Esophagus muscularis mucosa (tissue), 4 donors: ENCODE results near the gene OXT. TPM values are rescaled to one million over a fixed set of nuclear protein-coding genes. Genes with fewer than 3 reads are reported as not detected.

Experiments
- DNase-seq: peaks from one replicate; pipeline ENCODE4 v3.0.0-alpha.2; 2017; ENCODE audit errors: extremely low spot score
- H3K27ac ChIP-seq, 4 donors: fragments of 200-600 bp; sonication (generic); replicated peaks in 1 of 4; 1 replicate in 3 of 4; 2 replicates in 1 of 4; pipeline ENCODE4 v1.5.1; 2016 to 2019; ENCODE audit warnings: mild to moderate bottlenecking in 1 of 4
- H3K27me3 ChIP-seq, 4 donors: fragments of 200-600 bp; sonication (generic); one replicate each; pipeline versions ENCODE4 v1.5.1 to v1.6.0; 2016 to 2019
- H3K36me3 ChIP-seq, 4 donors: fragments of 200-600 bp; sonication (generic); one replicate each; pipeline ENCODE4 v1.5.1; 2016 to 2019
- H3K4me1 ChIP-seq, 4 donors: fragments of 200-600 bp; sonication (generic); one replicate each; pipeline ENCODE4 v1.5.1; 2016 to 2019
- H3K4me3 ChIP-seq, 4 donors: fragments of 200-600 bp; sonication (generic); 1 replicate in 2 of 4; 2 replicates in 2 of 4; pipeline ENCODE4 v1.5.1; 2016 to 2019; ENCODE audit warnings: mild to moderate bottlenecking in 4 of 4, moderate library complexity in 1 of 4
- H3K9me3 ChIP-seq, 4 donors: fragments of 200-600 bp; sonication (generic); 1 replicate in 3 of 4; 2 replicates in 1 of 4; pipeline ENCODE4 v1.5.1; 2016 to 2019
- CTCF ChIP-seq, 3 experiments: fragments of 200-600 bp in 2 of 3; fragments of 450-650 bp in 1 of 3; sonication (generic) in 2 of 3; IDR thresholded peaks; one replicate each; pipeline ENCODE4 v1.5.1; 2017 to 2019; ENCODE audit warnings: antibody characterized with exemption in 3 of 3, mild to moderate bottlenecking in 2 of 3, moderate library complexity in 1 of 3
- EP300 ChIP-seq: sonication (generic); formaldehyde crosslinking; IDR thresholded peaks from one replicate; pipeline ENCODE4 v1.6.1; 2017; ENCODE audit warnings: antibody characterized with exemption
- POLR2A ChIP-seq: fragments of 450-650 bp; IDR thresholded peaks from one replicate; pipeline ENCODE4 v1.6.1; 2017; ENCODE audit warnings: antibody characterized with exemption, moderate library complexity, mild to moderate bottlenecking, low read depth
- POLR2AphosphoS5 ChIP-seq, 2 donors: sonication (generic); formaldehyde crosslinking; IDR thresholded peaks; one replicate each; pipeline ENCODE4 v1.6.1; 2017; ENCODE audit warnings: antibody characterized with exemption in 2 of 2
- WGBS: methylation state at CpG from one replicate; pipeline ENCODE4 v1.1.5; 2018; 5-methylcytosine and 5-hydroxymethylcytosine counted together
- intact Hi-C: fragments of 100-400 bp; cut with DNase I; formaldehyde crosslinking; loops from one replicate; pipeline ENCODE4 v1.15.1; 2023
- total RNA-seq, 4 donors: library from RNA; depleted of rRNA; stranded (reverse); fragments of >200 nt; gene quantifications; one replicate each; pipeline versions ENCODE4 v1.1.0 to v1.2.1, GENCODE V29; 2016

OXT gene
- total RNA-seq, 4 donors from 2014 or later: not detected

GRCh38 chr20:3101737-3102574, 30.5 kb downstream of the OXT start:
- H3K4me3 ChIP-seq: no peak overlapping the region
- no peak overlapping the region for H3K27ac ChIP-seq
- peaks cover 0 to 10% (median 6%) of the 10 kb centered on the region in 4 donors for H3K36me3 ChIP-seq
- H3K4me1 ChIP-seq: no peaks in the 10 kb centered on the region
- 92% methylated on average over 21 of the region's 21 CpGs for WGBS
- no peaks in the 10 kb centered on the region for H3K9me3 ChIP-seq
- TF ChIP-seq EP300 (no peak), POLR2A (no peak), POLR2AphosphoS5 (IDR thresholded peaks at IDR 0.05) (no peak), CTCF (IDR thresholded peaks at IDR 0.05) (no peak)
- DNase-seq: no peak
- intact Hi-C loops: no loop called here
- peaks cover 0 to 23% (median 0%) of the 10 kb centered on the region in 4 donors for H3K27me3 ChIP-seq

- Histone ChIP-seq H3K27ac (no peak overlapping the region), H3K4me3 (no peak overlapping the region), H3K9me3 (no peaks in the 10 kb centered on the region), H3K27me3 (peaks cover 0 to 23% (median 0%) of the 10 kb centered on the region in 4 donors), H3K36me3 (peaks cover 0 to 19% (median 13%) of the 10 kb centered on the region in 4 donors), H3K4me1 (no peaks in the 10 kb centered on the region)
- no peak for TF ChIP-seq EP300
- no peak for TF ChIP-seq POLR2AphosphoS5 (IDR thresholded peaks at IDR 0.05)
- no peak for TF ChIP-seq POLR2A
- TF ChIP-seq CTCF (IDR thresholded peaks at IDR 0.05): no peak
- 77% methylated on average over 13 of the region's 13 CpGs for WGBS
- DNase-seq: no peak
- intact Hi-C loops: no loop called here
These were observed 31.4 kb downstream of the OXT start for GRCh38 chr20:3102575-3103368.

GRCh38 chr20:3103369-3104032, 32.1 kb downstream of the OXT start:
- DNase-seq: no peak
- Histone ChIP-seq H3K4me1 (no peaks in the 10 kb centered on the region), H3K27ac (no peak overlapping the region), H3K27me3 (peaks cover 0 to 23% (median 0%) of the 10 kb centered on the region in 4 donors), H3K9me3 (no peaks in the 10 kb centered on the region), H3K36me3 (peaks cover 0 to 26% (median 17%) of the 10 kb centered on the region in 4 donors), H3K4me3 (no peak overlapping the region)
- TF ChIP-seq POLR2AphosphoS5 (IDR thresholded peaks at IDR 0.05) (no peak), POLR2A (no peak), CTCF (IDR thresholded peaks at IDR 0.05) (no peak), EP300 (no peak)
- WGBS: 67% methylated on average over 3 of the region's 3 CpGs
- intact Hi-C loops: no loop called here

GRCh38 chr20:3105256-3106137, 34.1 kb downstream of the OXT start:
- no peaks in the 10 kb centered on the region for H3K9me3 ChIP-seq
- H3K4me1 ChIP-seq: no peaks in the 10 kb centered on the region
- no peak overlapping the region for H3K27ac ChIP-seq
- intact Hi-C loops: no loop called here
- 93% methylated on average over 18 of the region's 18 CpGs for WGBS
- H3K4me3 ChIP-seq: no peak overlapping the region
- H3K27me3 ChIP-seq: peaks cover 0 to 6% (median 0%) of the 10 kb centered on the region in 4 donors
- TF ChIP-seq CTCF (IDR thresholded peaks at IDR 0.05) (no peak), EP300 (no peak), POLR2AphosphoS5 (IDR thresholded peaks at IDR 0.05) (no peak), POLR2A (no peak)
- peaks cover 14 to 44% (median 35%) of the 10 kb centered on the region in 4 donors for H3K36me3 ChIP-seq
- DNase-seq: no peak
